ENCODE data around the gene MVB12B. TPM values are rescaled to one million over a fixed set of nuclear protein-coding genes. Genes with fewer than 3 reads are reported as not detected.

The MVB12B gene
- total and polyA plus RNA-seq, 2 of the 4 experiments (the other 2 are of a cell fraction), result 2.0 to 4.0 TPM

- H3K4me1 ChIP-seq (ENCODE audit: control insufficient read depth, insufficient read depth, low read length), result no peaks in the 10 kb centered on the region
- H3K79me1 ChIP-seq (ENCODE audit: low read depth in 1 of 2, low read length in 2 of 2), result no peaks in the 10 kb centered on the region
- DNase-seq (no peak), ATAC-seq (ENCODE audit: low read depth) (no peak)
- H3K56ac ChIP-seq (ENCODE audit: extremely low read depth, insufficient read depth, low read length), result no peak overlapping the region
- H4K8ac ChIP-seq (ENCODE audit: low read depth in 2 of 2, low read length in 2 of 2), result no peak overlapping the region
- H3K23ac ChIP-seq (ENCODE audit: low read depth, low read length), result no peak overlapping the region
- no peak overlapping the region for H2AK9ac ChIP-seq (replicated peaks; ENCODE audit: low read depth, low read length, poor library complexity)
- H3K4me3 ChIP-seq (ENCODE audit: insufficient read depth, low read depth, low read length), result no peak overlapping the region
- no CpG with 5 or more reads among the region's 10 CpGs for WGBS, 2 experiments (ENCODE audit: extremely low coverage in 2 of 2, insufficient read length in 1 of 2)
- no peaks in the 10 kb centered on the region for H3K27me3 ChIP-seq (ENCODE audit: control insufficient read depth, insufficient read depth, low read length)
- H3K4ac ChIP-seq (ENCODE audit: low read depth, low read length), result no peak overlapping the region
- CTCF ChIA-PET, result interaction anchor here (0.6 to 2.2 kb wide), 7 partner anchors 9 to 190 kb away, joined by 3 to 12 read pairs (median 4); no protein-coding TSS in a partner anchor
- H2BK120ac ChIP-seq (ENCODE audit: low read depth, low read length), result no peak overlapping the region
- BruUV-seq (replicated peaks), result no TSS peak
- no peaks in the 10 kb centered on the region for H3K9me1 ChIP-seq (ENCODE audit: insufficient read depth, low read length)
- in situ Hi-C loops (cut with MboI; ENCODE audit: low sequenced_read_pairs) (loop anchor here (5.0 to 25.0 kb wide), 2 partner anchors 190 to 1080 kb away; no protein-coding TSS in a partner anchor), intact Hi-C loops (cut with micrococcal nuclease) (loop anchor here (1.0 to 10.0 kb wide), 5 partner anchors 93 to 1087 kb away; partner anchors contain the start of gene PBX3), dilution Hi-C loops (cut with HindIII; ENCODE audit: low sequenced_read_pairs, unreplicated experiment) (no loop called here)
- H3K4me2 ChIP-seq (ENCODE audit: low read depth, low read length), result no peak overlapping the region
- H3K27ac ChIP-seq (ENCODE audit: insufficient read depth, low read length), result no peak overlapping the region
- no peak overlapping the region for H3K18ac ChIP-seq (ENCODE audit: low read depth, low read length)
- no peak overlapping the region for H4K5ac ChIP-seq (ENCODE audit: low read depth, low read length)
- H3K9me3 ChIP-seq (ENCODE audit: control insufficient read depth, insufficient read depth, low read length), result no peaks in the 10 kb centered on the region
- no peak overlapping the region for H3K14ac ChIP-seq (replicated peaks; ENCODE audit: low read depth, low read length)
- no peak overlapping the region for H3K9ac ChIP-seq (ENCODE audit: low read depth, low read length)
- no peak overlapping the region for H2AK5ac ChIP-seq (ENCODE audit: low read depth, low read length)
- no peak overlapping the region for H2BK20ac ChIP-seq (ENCODE audit: low read depth, low read length)
- no peak overlapping the region for H2AFZ ChIP-seq (replicated peaks; ENCODE audit: low read length, poor library complexity)
- POLR2A ChIA-PET (ENCODE audit: unreplicated experiment), result no interaction called here
- TF ChIP-seq MXI1 (IDR thresholded peaks at IDR 0.05; ENCODE audit: borderline replicate concordance, low read depth, low read length), result no peak
- TF ChIP-seq USF2 (IDR thresholded peaks at IDR 0.05; ENCODE audit: low read depth, low read length), result no peak
- no peak for TF ChIP-seq POLR2A (IDR thresholded peaks at IDR 0.05; ENCODE audit: low read depth, low read length)
- TF ChIP-seq FOS (IDR thresholded peaks at IDR 0.05; ENCODE audit: low read depth, low read length), result no peak
- TF ChIP-seq RAD21 (IDR thresholded peaks at IDR 0.05; ENCODE audit: low read length), result no peak
- no peak for TF ChIP-seq SMC3 (IDR thresholded peaks at IDR 0.05; ENCODE audit: low read depth, low read length)
- no peak for TF ChIP-seq CTCF (conservative IDR thresholded peaks at IDR 0.05; ENCODE audit: low read depth, low read length)
- no peak for TF ChIP-seq RCOR1 (IDR thresholded peaks at IDR 0.05; ENCODE audit: insufficient replicate concordance, low read length)
- TF ChIP-seq BHLHE40 (IDR thresholded peaks at IDR 0.05; ENCODE audit: low read depth, low read length), result no peak
- no peak for TF ChIP-seq CHD1 (IDR thresholded peaks at IDR 0.05; ENCODE audit: low read depth, low read length)
- TF ChIP-seq CEBPB (IDR thresholded peaks at IDR 0.05; ENCODE audit: low read depth, low read length), result no peak
- TF ChIP-seq NFE2L2 (IDR thresholded peaks at IDR 0.05; ENCODE audit: low read depth, low read length), result no peak
- no peaks in the 10 kb centered on the region for H4K20me1 ChIP-seq (ENCODE audit: insufficient read depth, low read length)
- no peak overlapping the region for H2BK15ac ChIP-seq (ENCODE audit: low read depth, low read length)
- H4K91ac ChIP-seq (ENCODE audit: insufficient read depth, low read depth, low read length), result no peak overlapping the region
- H3K36me3 ChIP-seq (ENCODE audit: control insufficient read depth, insufficient read depth, low read length), result no peaks in the 10 kb centered on the region
- no peak overlapping the region for H2BK5ac ChIP-seq (ENCODE audit: low read depth, low read length, poor library complexity, severe bottlenecking)
Observed at GRCh38 chr9:126491949-126492348, 165.3 kb downstream of the MVB12B start.
